OCI-LY1 (cell line): Measurements from ENCODE around the gene RNF17.

Experiments
- H2AFZ ChIP-seq: fragments of 200-600 bp; sonication (generic), shearing (Covaris generic); 2 replicates; pipeline ENCODE4 v1.6.0; 2014; ENCODE audit warnings: antibody characterized with exemption, mild to moderate bottlenecking, low read length
- H3F3A ChIP-seq: fragments of 200-600 bp; sonication (generic), shearing (Covaris generic); 2 replicates; pipeline ENCODE4 v1.6.0; 2014; ENCODE audit warnings: mild to moderate bottlenecking, antibody characterized with exemption, low read length, moderate library complexity; ENCODE audit not compliant: insufficient read depth
- H3K27ac ChIP-seq: fragments of 200-600 bp; sonication (generic); 2 replicates; pipeline ENCODE4 v1.5.1; 2014; ENCODE audit warnings: low read length, mixed run types, mild to moderate bottlenecking, low read depth; ENCODE audit not compliant: poor library complexity, severe bottlenecking
- H3K27me3 ChIP-seq: fragments of 200-600 bp; sonication (generic); 2 replicates; pipeline ENCODE4 v1.6.0; 2014; ENCODE audit warnings: antibody characterized with exemption, mild to moderate bottlenecking, low read length, moderate library complexity; ENCODE audit not compliant: insufficient read depth
- H3K36me3 ChIP-seq: fragments of 200-600 bp; sonication (generic); 2 replicates; pipeline ENCODE4 v1.6.1; 2014; ENCODE audit warnings: mild to moderate bottlenecking, antibody characterized with exemption, low read length, moderate library complexity, mixed read lengths; ENCODE audit not compliant: insufficient read depth
- H3K4me1 ChIP-seq: fragments of 200-600 bp; sonication (generic); 2 replicates; pipeline ENCODE4 v1.5.1; 2014; ENCODE audit warnings: mild to moderate bottlenecking, low read length, moderate library complexity; ENCODE audit not compliant: insufficient read depth, severe bottlenecking
- H3K4me2 ChIP-seq: fragments of 200-600 bp; sonication (generic), shearing (Covaris generic); 2 replicates; pipeline ENCODE4 v1.6.1; 2014; ENCODE audit warnings: low read length
- H3K4me3 ChIP-seq: fragments of 200-600 bp; sonication (generic); 2 replicates; pipeline ENCODE4 v1.5.1; 2014; ENCODE audit warnings: low read length, low read depth, mild to moderate bottlenecking, mixed read lengths; ENCODE audit not compliant: poor library complexity, severe bottlenecking
- H3K79me2 ChIP-seq: fragments of 200-600 bp; shearing (Covaris generic); 2 replicates; pipeline ENCODE4 v1.6.1; 2016; ENCODE audit warnings: mixed run types, low read length, mixed read lengths; ENCODE audit not compliant: insufficient read depth
- H3K9ac ChIP-seq: fragments of 200-600 bp; sonication (generic), shearing (Covaris generic); 2 replicates; pipeline ENCODE4 v1.6.1; 2014; ENCODE audit warnings: mild to moderate bottlenecking, low read length, mixed read lengths
- H3K9me2 ChIP-seq: fragments of 200-600 bp; sonication (generic), shearing (Covaris generic); 2 replicates; pipeline ENCODE4 v1.6.1; 2014; ENCODE audit warnings: low read depth, mild to moderate bottlenecking, low read length, mixed read lengths
- H3K9me3 ChIP-seq: fragments of 200-600 bp; shearing (Covaris generic); 2 replicates; pipeline ENCODE4 v1.6.1; 2014; ENCODE audit warnings: low read length, mixed read lengths
- H4K20me1 ChIP-seq: fragments of 200-600 bp; sonication (generic), shearing (Covaris generic); 2 replicates; pipeline ENCODE4 v1.6.0; 2016; ENCODE audit warnings: mild to moderate bottlenecking, low read length; ENCODE audit not compliant: insufficient read depth
- EZH2 ChIP-seq: fragments of 200-600 bp; sonication (generic), shearing (Covaris generic); IDR thresholded peaks from 2 replicates; pipeline ENCODE4 v1.8.0; 2017; ENCODE audit warnings: borderline replicate concordance, mixed run types, mild to moderate bottlenecking, antibody characterized with exemption, low read length, moderate library complexity, mixed read lengths
- TF ChIP-seq, protein P1 (sequence below): fragments of 200-600 bp; sonication (generic), shearing (Covaris generic); IDR thresholded peaks from 2 replicates; pipeline ENCODE4 v1.5.1; 2017; ENCODE audit warnings: mild to moderate bottlenecking, antibody characterized with exemption, low read length, moderate library complexity, mixed read lengths

RNF17 gene

DNA sequence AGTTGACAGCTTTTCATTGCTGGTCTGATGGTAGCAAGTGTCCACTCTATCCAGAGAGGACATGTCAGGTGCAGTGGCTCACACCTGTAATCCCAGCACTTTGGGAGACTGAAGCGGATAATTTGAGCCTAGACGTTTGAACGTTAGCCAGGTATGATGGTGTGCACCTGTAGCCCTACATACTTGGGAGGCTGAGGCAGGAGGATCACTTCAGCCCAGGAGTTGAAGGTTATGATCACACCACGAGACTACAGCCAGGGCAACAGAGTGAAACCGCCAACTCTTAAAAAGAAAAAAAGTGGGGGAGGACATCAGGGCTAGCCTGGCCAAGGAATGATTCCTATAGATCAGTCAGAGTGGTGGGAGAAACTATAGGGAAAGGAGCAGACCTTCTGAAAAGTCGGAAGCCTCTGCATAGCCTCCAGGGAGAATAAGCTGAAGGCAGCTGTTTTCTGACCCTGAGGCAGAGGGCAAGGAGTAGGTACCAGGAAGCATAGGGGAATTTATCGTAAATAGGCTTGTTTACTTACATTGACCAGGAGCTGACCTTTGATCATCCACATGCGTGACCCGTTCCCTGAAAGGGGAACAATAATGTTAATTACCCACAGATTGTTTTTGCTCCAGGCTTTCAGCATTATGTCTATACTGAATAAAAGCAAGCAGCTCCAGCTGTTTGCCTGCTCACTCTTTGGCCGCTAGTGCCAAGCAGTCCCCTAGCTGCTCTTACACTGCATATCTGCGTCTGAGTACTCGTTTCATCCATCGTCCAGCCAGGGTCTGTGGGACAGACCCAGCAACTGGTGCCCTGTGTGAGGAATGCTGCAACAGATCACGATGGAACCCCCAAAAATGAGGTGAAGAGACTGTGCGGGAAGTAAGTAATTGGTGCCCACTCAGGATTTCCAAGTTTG lies 161.6 kb downstream of the RNF17 start:
- Histone ChIP-seq H4K20me1 (no peaks in the 10 kb centered on the region), H3K4me2 (no peak overlapping the region), H3K9ac (no peak overlapping the region)

DNA sequence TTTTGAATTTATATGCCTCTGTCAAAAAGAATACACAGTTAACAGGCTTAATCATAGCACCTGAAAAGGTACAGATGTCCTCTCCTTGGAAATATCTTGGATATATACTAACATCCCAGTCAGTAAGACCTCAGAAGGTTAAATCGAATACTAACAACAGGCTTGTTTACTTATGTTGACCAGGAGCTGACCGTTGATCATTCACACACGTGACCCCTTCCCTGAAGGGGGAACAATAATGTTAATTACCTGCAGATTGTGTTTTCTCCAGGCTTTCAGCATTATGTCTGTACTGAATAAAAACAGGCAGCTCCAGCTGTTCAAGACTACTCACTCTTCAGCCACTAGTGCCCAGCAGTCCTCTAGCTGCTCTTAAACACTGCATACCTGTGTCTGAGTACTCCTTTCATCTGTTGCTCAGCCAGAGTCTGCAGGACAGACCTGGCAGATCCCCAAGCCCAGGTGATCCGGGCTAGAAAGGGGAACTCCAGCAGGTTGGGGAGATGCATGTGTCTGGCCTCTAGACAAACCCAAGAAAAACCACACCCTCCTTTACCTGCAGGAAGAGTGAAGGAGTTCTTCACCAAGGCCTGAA lies 163.9 kb downstream of the RNF17 start:
- H3K4me1 ChIP-seq: peaks cover 6% of the 10 kb centered on the region
- no peaks in the 10 kb centered on the region for H3F3A ChIP-seq
- H3K9me3 ChIP-seq: no peaks in the 10 kb centered on the region
- H3K79me2 ChIP-seq: no peaks in the 10 kb centered on the region
- H3K4me2 ChIP-seq: no peak overlapping the region
- no peak overlapping the region for H2AFZ ChIP-seq
- H3K9me2 ChIP-seq: no peaks in the 10 kb centered on the region
- H3K36me3 ChIP-seq: no peaks in the 10 kb centered on the region
- no peak overlapping the region for H3K9ac ChIP-seq
- TF ChIP-seq, protein P1, sequence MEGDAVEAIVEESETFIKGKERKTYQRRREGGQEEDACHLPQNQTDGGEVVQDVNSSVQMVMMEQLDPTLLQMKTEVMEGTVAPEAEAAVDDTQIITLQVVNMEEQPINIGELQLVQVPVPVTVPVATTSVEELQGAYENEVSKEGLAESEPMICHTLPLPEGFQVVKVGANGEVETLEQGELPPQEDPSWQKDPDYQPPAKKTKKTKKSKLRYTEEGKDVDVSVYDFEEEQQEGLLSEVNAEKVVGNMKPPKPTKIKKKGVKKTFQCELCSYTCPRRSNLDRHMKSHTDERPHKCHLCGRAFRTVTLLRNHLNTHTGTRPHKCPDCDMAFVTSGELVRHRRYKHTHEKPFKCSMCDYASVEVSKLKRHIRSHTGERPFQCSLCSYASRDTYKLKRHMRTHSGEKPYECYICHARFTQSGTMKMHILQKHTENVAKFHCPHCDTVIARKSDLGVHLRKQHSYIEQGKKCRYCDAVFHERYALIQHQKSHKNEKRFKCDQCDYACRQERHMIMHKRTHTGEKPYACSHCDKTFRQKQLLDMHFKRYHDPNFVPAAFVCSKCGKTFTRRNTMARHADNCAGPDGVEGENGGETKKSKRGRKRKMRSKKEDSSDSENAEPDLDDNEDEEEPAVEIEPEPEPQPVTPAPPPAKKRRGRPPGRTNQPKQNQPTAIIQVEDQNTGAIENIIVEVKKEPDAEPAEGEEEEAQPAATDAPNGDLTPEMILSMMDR: no peak
- no peak for TF ChIP-seq EZH2
- H3K4me3 ChIP-seq: no peak overlapping the region
- H3K27ac ChIP-seq: no peak overlapping the region
- no peaks in the 10 kb centered on the region for H3K27me3 ChIP-seq
- no peaks in the 10 kb centered on the region for H4K20me1 ChIP-seq

More for the DNA sequence above, 161.6 kb downstream of the RNF17 start:
- no peak overlapping the region for H2AFZ ChIP-seq
- no peaks in the 10 kb centered on the region for H3K9me3 ChIP-seq
- no peak overlapping the region for H3K27ac ChIP-seq
- H3K36me3 ChIP-seq: no peaks in the 10 kb centered on the region
- peaks cover 20% of the 10 kb centered on the region for H3K4me1 ChIP-seq
- H3K79me2 ChIP-seq: peaks cover 15% of the 10 kb centered on the region
- no peaks in the 10 kb centered on the region for H3F3A ChIP-seq
- H3K9me2 ChIP-seq: no peaks in the 10 kb centered on the region
- TF ChIP-seq, protein P1: no peak
- no peak for TF ChIP-seq EZH2
- no peaks in the 10 kb centered on the region for H3K27me3 ChIP-seq
- H3K4me3 ChIP-seq: no peak overlapping the region

GRCh38 chr13:24929196-24929595 lies 165.2 kb downstream of the RNF17 start:
- Histone ChIP-seq H3K4me1 (no peaks in the 10 kb centered on the region), H3K9ac (no peak overlapping the region), H3K79me2 (no peaks in the 10 kb centered on the region), H3K27ac (no peak overlapping the region), H3K27me3 (no peaks in the 10 kb centered on the region), H3K4me3 (no peak overlapping the region), H3K4me2 (no peak overlapping the region), H2AFZ (no peak overlapping the region), H3K9me2 (no peaks in the 10 kb centered on the region), H3K9me3 (no peaks in the 10 kb centered on the region), H4K20me1 (no peaks in the 10 kb centered on the region), H3K36me3 (no peaks in the 10 kb centered on the region), H3F3A (no peaks in the 10 kb centered on the region)
- TF ChIP-seq EZH2: no peak
- TF ChIP-seq, protein P1: no peak
